ENCODE results near the gene SLC34A1. TPM values are rescaled to one million over a fixed set of nuclear protein-coding genes. Genes with fewer than 3 reads are reported as not detected.
"Not testable (repeated sequence)": the region's sequence is repeated elsewhere in the genome, so short reads cannot be mapped to it uniquely, and the experiment has no call there.

SLC34A1 gene
- total RNA-seq, 6 donors from 2014 or later, result not detected

DNA sequence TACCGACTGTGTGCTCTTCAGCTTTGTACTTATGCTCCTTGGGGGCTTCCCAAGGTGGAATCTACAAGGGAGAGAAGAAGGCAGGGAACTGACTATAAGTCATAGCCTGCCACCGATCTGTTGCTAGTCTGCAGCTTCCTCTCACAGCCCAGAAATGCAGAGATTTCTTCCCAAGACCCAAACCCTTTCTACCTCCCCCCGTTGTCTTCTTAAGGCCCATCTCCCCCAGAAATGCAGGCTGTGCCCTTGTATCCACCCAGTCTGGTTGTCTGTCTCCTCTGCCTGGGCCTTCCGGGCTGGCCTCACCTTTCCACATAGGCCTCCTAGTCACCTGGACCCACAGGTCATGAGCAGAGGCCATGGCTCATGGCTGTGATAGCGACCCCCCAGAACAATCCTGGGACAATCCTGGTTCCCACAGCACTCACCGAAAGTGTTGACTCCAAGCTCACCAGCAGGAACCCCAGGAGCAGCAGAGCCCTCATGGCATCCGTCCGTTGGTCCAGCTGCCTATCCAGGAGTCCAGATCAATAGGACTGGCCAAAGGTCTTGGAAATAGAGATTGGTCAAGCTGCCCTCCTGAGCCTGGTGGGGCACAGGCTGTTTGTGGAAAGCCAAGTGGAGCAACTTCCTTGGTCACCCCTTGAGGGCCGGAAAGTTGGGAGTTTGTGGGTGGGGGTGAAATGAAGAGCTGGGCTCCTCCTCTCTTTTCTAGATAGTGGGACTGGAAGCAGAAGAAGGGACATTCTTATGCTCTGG is 25.0 kb downstream of the SLC34A1 start, which contains the start of gene F12:
F12 (minus strand) TSS at position 522 of the 759 bp plus-strand sequence; CDS start at position 485, 37 bp downstream.
- H3K27ac ChIP-seq, result no peak within 1 kb of the TSS
- DNase-seq (no peak), ATAC-seq (ENCODE audit: low FRiP score in 2 of 2) (no peak)
- H3K27me3 ChIP-seq, result no peaks in the 10 kb centered on the region
- WGBS, 2 donors, result 85 to 88% methylated on average over 6 to 9 of the region's 9 CpGs
- no peaks in the 10 kb centered on the region for H3K9me3 ChIP-seq
- no peaks in the 10 kb centered on the region for H3K36me3 ChIP-seq
- no peak within 1 kb of the TSS for H3K4me3 ChIP-seq
- H3K4me1 ChIP-seq, result peaks cover 9 to 21% (median 14%) of the 10 kb centered on the region in 4 donors
- TF ChIP-seq, protein P1, sequence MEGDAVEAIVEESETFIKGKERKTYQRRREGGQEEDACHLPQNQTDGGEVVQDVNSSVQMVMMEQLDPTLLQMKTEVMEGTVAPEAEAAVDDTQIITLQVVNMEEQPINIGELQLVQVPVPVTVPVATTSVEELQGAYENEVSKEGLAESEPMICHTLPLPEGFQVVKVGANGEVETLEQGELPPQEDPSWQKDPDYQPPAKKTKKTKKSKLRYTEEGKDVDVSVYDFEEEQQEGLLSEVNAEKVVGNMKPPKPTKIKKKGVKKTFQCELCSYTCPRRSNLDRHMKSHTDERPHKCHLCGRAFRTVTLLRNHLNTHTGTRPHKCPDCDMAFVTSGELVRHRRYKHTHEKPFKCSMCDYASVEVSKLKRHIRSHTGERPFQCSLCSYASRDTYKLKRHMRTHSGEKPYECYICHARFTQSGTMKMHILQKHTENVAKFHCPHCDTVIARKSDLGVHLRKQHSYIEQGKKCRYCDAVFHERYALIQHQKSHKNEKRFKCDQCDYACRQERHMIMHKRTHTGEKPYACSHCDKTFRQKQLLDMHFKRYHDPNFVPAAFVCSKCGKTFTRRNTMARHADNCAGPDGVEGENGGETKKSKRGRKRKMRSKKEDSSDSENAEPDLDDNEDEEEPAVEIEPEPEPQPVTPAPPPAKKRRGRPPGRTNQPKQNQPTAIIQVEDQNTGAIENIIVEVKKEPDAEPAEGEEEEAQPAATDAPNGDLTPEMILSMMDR (IDR thresholded peaks at IDR 0.05), result no peak
- no peak for TF ChIP-seq EP300 (IDR thresholded peaks at IDR 0.05)
- TF ChIP-seq POLR2AphosphoS5 (IDR thresholded peaks at IDR 0.05), result no peak
- TF ChIP-seq POLR2A (IDR thresholded peaks at IDR 0.05), result no peak

DNA sequence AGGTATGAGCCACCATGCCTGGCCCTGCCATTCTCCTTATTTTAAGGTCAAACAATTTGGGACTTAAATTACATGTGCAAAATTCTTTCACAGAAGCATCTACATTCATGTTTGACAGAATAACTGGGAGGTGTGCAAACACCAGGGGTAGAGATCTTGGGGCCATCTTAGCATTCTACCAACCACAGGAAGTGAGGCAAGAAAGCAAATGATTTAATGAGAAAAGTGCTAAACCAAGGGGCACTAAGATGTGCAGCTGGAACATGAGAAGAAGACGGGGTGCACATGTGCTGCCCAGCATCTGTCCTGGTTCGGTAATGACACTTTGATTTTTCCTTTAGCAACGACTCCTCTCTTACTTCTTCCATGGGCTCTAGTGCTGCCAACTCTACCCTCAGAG is 26.3 kb downstream of the SLC34A1 start:
- H3K4me3 ChIP-seq, result no peak overlapping the region
- no peak for TF ChIP-seq POLR2AphosphoS5 (IDR thresholded peaks at IDR 0.05)
- TF ChIP-seq POLR2A (IDR thresholded peaks at IDR 0.05), result no peak
- TF ChIP-seq, protein P1 (IDR thresholded peaks at IDR 0.05), result no peak
- TF ChIP-seq EP300 (IDR thresholded peaks at IDR 0.05), result no peak
- WGBS, 2 donors, result 55 to 83% methylated on average over 3 of the region's 3 CpGs
- H3K27me3 ChIP-seq, result no peaks in the 10 kb centered on the region
- ATAC-seq (ENCODE audit: low FRiP score in 2 of 2), result no peak
- no peaks in the 10 kb centered on the region for H3K36me3 ChIP-seq
- no peaks in the 10 kb centered on the region for H3K9me3 ChIP-seq
- no peak overlapping the region for H3K27ac ChIP-seq
- H3K4me1 ChIP-seq, result peaks cover 0 to 7% (median 2%) of the 10 kb centered on the region in 4 donors
- no peak for DNase-seq

DNA sequence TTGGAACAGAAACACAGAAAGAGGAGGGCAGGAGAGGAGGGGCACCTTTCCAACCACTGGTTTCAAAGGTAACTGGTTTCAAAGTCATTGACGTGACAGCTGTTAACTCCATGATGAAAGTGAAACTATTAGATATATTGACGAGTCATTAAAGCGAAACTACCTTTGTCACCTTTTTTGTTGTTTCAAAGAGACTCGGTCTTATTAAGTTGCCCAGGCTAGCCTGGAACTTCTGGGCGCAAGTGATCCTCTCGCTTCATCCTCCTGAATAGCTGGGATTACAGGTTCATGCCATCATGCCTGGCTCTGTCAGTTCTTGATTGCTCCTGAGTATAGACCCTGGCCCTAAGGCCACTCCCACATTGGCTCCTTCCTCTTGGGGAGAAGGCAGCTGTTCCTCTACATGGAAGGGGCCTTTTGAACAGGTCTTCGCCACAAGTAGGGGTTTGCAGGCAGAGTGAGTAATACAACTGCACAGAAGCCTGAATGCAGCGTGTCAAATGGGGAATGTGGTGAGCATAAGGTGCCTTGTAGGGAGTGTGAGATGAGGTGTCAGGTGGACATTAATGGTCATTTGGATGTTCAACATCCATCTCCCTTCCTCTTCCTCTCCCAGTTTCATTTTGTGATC is 28.5 kb downstream of the SLC34A1 start:
- Histone ChIP-seq H3K9me3 (no peaks in the 10 kb centered on the region), H3K4me3 (no peak overlapping the region), H3K4me1 (peaks cover 7 to 11% (median 9%) of the 10 kb centered on the region in 4 donors), H3K27me3 (no peaks in the 10 kb centered on the region), H3K36me3 (no peaks in the 10 kb centered on the region), H3K27ac (peak overlapping the region in 1 of 4 donors; percentile 46)
- WGBS, 2 donors, result 77 to 81% methylated on average over 8 of the region's 8 CpGs
- DNase-seq, result no peak
- TF ChIP-seq, protein P1 (IDR thresholded peaks at IDR 0.05), result no peak
- TF ChIP-seq POLR2AphosphoS5 (IDR thresholded peaks at IDR 0.05), result no peak
- no peak for TF ChIP-seq POLR2A (IDR thresholded peaks at IDR 0.05)
- TF ChIP-seq EP300 (IDR thresholded peaks at IDR 0.05), result no peak
- no peak for ATAC-seq (ENCODE audit: low FRiP score in 2 of 2)

DNA sequence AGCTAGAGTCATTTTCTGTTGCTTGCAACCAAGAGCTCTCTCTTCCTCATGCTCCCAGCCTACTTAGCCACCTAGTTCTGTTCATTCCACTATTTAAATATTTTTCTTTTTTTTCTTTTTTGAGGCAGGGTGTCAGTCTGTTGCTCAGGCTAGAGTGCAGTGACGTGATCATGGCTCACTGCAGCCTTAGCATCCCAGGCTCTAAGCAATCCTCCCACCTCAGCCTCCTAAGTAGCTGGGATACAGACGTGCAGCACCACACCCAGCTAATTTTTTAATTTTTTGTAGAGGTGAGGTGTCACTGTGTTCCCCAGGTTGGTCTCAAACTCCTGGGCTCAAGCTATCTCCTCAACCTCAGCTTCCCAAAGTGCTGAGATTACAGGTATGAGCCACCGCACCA is 30.2 kb downstream of the SLC34A1 start:
- Histone ChIP-seq H3K4me1 (peaks cover 7 to 11% (median 9%) of the 10 kb centered on the region in 4 donors), H3K36me3 (no peaks in the 10 kb centered on the region), H3K27ac (no peak overlapping the region), H3K9me3 (no peaks in the 10 kb centered on the region), H3K27me3 (no peaks in the 10 kb centered on the region), H3K4me3 (no peak overlapping the region)
- 83% methylated on average over 3 of the region's 3 CpGs for WGBS, 2 donors
- ATAC-seq (ENCODE audit: low FRiP score in 2 of 2) (no peak), DNase-seq (no peak)
- TF ChIP-seq EP300 (IDR thresholded peaks at IDR 0.05) (no peak), POLR2A (IDR thresholded peaks at IDR 0.05) (no peak), POLR2AphosphoS5 (IDR thresholded peaks at IDR 0.05) (no peak)
- TF ChIP-seq, protein P1 (IDR thresholded peaks at IDR 0.05), result no peak

DNA sequence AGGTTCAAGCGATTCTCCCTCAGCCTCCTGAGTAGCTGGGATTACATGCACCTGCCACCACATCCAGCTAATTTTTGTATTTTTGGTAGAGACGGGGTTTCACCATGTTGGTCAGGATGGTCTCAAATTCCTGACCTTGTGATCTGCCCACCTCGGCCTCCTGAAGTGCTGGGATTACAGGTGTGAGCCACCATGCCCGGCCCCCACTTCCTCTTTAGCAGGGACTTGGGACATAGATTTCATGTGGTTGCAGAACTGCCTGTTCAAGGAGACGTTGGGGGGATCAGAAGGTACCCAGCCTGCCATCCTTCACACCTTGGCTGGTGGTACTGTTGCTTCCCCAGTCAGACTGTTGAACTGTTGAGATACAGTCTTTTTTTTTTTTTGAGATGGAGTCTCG is 32.8 kb downstream of the SLC34A1 start:
- not testable (repeated sequence) for H3K9me3 ChIP-seq; H3K4me3 ChIP-seq; H3K36me3 ChIP-seq; H3K27me3 ChIP-seq; DNase-seq; ATAC-seq (ENCODE audit: low FRiP score in 2 of 2)
- H3K4me1 ChIP-seq, result peaks cover 7 to 11% (median 9%) of the 10 kb centered on the region in 4 donors
- H3K27ac ChIP-seq, result peak overlapping the region in 2 of 4 donors; percentile 54 to 62
- WGBS, 2 donors, result 75 to 84% methylated on average over 6 of the region's 6 CpGs

Data from upper lobe of left lung (tissue), 6 donors.